ENCODE measurements around the gene STX8. TPM values are rescaled to one million over a fixed set of nuclear protein-coding genes. Genes with fewer than 3 reads are reported as not detected.
"Not testable (repeated sequence)": the region's sequence is repeated elsewhere in the genome, so short reads cannot be mapped to it uniquely, and the experiment has no call there.

The STX8 gene
- total RNA-seq, 2 donors from 2014 or later, result 38.8 to 60.8 TPM

DNA sequence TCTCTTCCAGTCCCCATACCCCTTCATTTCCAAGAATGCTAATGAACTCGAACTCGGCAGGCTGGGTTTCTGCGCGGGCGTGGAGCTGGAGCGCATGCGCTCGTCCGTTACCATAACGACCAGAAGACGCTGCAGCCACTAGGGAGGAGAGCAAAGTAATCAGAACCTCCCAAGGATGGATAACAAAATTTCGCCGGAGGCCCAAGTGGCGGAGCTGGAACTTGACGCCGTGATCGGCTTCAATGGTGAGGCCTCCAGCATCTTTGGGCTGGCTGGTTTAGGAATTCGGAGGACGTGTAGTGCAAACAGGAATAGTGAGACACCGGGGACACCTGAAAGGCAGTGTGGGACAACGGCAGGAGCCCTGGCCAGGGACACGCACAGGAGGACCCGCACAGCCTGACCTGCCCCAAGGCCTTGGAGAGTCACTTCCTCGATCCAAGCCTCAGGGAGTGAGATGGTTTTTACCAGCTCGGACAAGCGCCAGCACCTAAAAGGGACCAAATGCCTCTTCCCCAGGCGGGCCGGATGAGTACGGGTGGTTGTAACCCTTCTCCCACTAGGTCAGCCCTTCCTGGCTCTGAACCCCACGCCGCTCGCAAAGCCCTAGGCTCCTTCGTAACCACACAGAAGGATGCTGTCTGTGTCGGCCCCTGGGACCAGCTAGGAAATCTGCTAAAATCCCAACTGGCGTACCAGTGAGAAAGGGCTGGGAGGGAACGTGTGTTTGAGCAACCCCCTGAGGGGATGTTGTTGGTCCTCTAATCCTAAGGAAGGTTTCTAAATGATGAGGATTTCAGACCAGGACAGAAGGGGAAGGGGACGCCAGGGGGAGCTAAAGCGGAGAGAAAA is 1.1 kb upstream of the STX8 start, which contains the start of gene CFAP52:
TSS of gene CFAP52 (plus strand) at position 122 of the 852 bp plus-strand sequence. CDS start at position 176, 54 bp downstream.
- Histone ChIP-seq H3K36me3 (no peaks in the 10 kb centered on the region), H3K4me3 (peak within 1 kb of the TSS; percentile 78 to 85), H3K27me3 (no peaks in the 10 kb centered on the region), H3K9me3 (no peaks in the 10 kb centered on the region), H3K27ac (peak within 1 kb of the TSS; percentile 51 to 52), H3K4me1 (peaks cover 0 to 20% of the 10 kb centered on the region in 2 donors)
- peak; percentile 77 for DNase-seq (ENCODE audit: low spot score)
- TF ChIP-seq, protein P1, sequence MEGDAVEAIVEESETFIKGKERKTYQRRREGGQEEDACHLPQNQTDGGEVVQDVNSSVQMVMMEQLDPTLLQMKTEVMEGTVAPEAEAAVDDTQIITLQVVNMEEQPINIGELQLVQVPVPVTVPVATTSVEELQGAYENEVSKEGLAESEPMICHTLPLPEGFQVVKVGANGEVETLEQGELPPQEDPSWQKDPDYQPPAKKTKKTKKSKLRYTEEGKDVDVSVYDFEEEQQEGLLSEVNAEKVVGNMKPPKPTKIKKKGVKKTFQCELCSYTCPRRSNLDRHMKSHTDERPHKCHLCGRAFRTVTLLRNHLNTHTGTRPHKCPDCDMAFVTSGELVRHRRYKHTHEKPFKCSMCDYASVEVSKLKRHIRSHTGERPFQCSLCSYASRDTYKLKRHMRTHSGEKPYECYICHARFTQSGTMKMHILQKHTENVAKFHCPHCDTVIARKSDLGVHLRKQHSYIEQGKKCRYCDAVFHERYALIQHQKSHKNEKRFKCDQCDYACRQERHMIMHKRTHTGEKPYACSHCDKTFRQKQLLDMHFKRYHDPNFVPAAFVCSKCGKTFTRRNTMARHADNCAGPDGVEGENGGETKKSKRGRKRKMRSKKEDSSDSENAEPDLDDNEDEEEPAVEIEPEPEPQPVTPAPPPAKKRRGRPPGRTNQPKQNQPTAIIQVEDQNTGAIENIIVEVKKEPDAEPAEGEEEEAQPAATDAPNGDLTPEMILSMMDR (IDR thresholded peaks at IDR 0.05), result peak; percentile 45 to 71

GRCh38 chr17:9571201-9571600 is 4.4 kb downstream of the STX8 start:
- Histone ChIP-seq H3K27me3 (no peaks in the 10 kb centered on the region), H3K27ac (no peak overlapping the region), H3K36me3 (peaks cover 20% of the 10 kb centered on the region), H3K4me1 (peaks cover 0 to 12% of the 10 kb centered on the region in 2 donors), H3K9me3 (no peaks in the 10 kb centered on the region), H3K4me3 (no peak overlapping the region)
- DNase-seq (ENCODE audit: low spot score), result no peak
- TF ChIP-seq, protein P1 (IDR thresholded peaks at IDR 0.05), result no peak

DNA sequence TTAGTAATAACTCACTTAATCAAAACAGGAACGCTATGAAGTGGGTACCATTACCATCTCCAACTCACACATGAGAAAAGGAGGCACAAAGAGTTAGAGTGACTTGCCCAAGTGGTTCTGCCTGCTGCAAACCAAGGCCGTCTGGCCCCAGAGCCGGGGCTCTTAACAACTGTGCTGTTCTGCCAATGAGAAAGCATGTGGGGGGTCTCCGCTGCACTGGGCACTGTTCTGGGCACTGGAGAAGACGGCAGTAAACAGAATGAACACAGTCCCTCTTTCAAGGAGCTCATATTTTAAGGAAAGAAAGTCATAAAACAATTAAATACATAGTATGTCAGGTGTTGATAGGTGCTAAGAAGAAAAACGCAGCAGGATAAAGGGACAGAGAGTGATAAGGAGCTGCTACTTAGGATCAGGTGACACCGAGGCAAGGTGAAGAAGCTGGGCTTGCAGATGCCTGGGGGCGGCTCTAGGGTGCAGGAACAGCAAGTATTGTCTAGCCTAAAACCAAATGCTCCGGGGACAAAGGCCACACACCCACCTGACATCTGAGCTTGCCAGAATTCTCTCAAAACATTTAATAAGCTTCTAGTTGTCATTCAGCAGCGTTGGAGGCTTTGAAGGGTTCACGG is 6.5 kb downstream of the STX8 start:
- H3K4me1 ChIP-seq, result no peaks in the 10 kb centered on the region
- no peaks in the 10 kb centered on the region for H3K27me3 ChIP-seq
- no peak overlapping the region for H3K27ac ChIP-seq
- TF ChIP-seq, protein P1 (IDR thresholded peaks at IDR 0.05), result no peak
- H3K4me3 ChIP-seq, result no peak overlapping the region
- H3K36me3 ChIP-seq, result peaks cover 20% of the 10 kb centered on the region
- DNase-seq (ENCODE audit: low spot score), result no peak
- H3K9me3 ChIP-seq, result no peaks in the 10 kb centered on the region

- peaks cover 20% of the 10 kb centered on the region for H3K36me3 ChIP-seq
- TF ChIP-seq, protein P1 (IDR thresholded peaks at IDR 0.05), result no peak
Measured at GRCh38 chr17:9568004-9568403, 7.6 kb downstream of the STX8 start.

DNA sequence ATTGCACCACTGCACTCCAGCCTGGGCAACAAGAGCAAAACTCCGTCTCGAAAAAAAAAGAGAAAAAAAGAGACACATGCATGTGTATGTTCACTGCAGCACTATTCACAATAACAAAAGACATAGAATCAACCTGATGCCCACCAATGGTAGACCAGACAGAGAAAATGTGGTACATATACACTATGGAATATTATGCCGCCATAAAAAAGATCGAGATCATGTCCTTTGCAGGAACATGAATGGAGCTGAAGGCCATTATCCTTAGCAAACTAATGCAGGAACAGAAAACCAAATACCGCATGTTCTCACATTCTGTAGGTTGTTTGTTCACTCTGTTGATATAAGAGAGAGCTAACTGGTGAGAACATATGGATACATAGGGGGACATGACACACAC is 8.9 kb downstream of the STX8 start:
- DNase-seq (ENCODE audit: low spot score); H3K4me3 ChIP-seq; H3K27me3 ChIP-seq; H3K9me3 ChIP-seq; H3K4me1 ChIP-seq; H3K27ac ChIP-seq: not testable (repeated sequence)
- peaks cover 20% of the 10 kb centered on the region for H3K36me3 ChIP-seq

More at GRCh38 chr17:9568004-9568403, 7.6 kb downstream of the STX8 start:
- H3K4me1 ChIP-seq, result no peaks in the 10 kb centered on the region
- no peak overlapping the region for H3K4me3 ChIP-seq
- H3K27me3 ChIP-seq, result no peaks in the 10 kb centered on the region
- H3K9me3 ChIP-seq, result no peaks in the 10 kb centered on the region
- H3K27ac ChIP-seq, result no peak overlapping the region
- DNase-seq (ENCODE audit: low spot score), result no peak

- TF ChIP-seq, protein P1 (IDR thresholded peaks at IDR 0.05), result no peak
Measured at GRCh38 chr17:9566067-9566466, 9.6 kb downstream of the STX8 start.

More at GRCh38 chr17:9566067-9566466, 9.6 kb downstream of the STX8 start:
- Histone ChIP-seq H3K4me1 (no peaks in the 10 kb centered on the region), H3K4me3 (no peak overlapping the region), H3K36me3 (peaks cover 20% of the 10 kb centered on the region), H3K9me3 (no peaks in the 10 kb centered on the region), H3K27ac (no peak overlapping the region), H3K27me3 (no peaks in the 10 kb centered on the region)
- no peak for DNase-seq (ENCODE audit: low spot score)
